ENCODE results near the gene PRKCE. TPM values are rescaled to one million over a fixed set of nuclear protein-coding genes. Genes with fewer than 3 reads are reported as not detected.

Gene PRKCE
- total and polyA plus RNA-seq, 2 experiments from 2014 or later, result 9.6 to 11.9 TPM

- no peaks in the 10 kb centered on the region for H3K79me2 ChIP-seq
- TF ChIP-seq EZH2 (IDR thresholded peaks at IDR 0.05; ENCODE audit: borderline replicate concordance) (no peak), CTCF (IDR thresholded peaks at IDR 0.05; ENCODE audit: poor library complexity) (no peak), EZH2phosphoT487 (IDR thresholded peaks at IDR 0.05; ENCODE audit: low read depth, severe bottlenecking, unreplicated experiment) (no peak)
- no peaks in the 10 kb centered on the region for H3K9me3 ChIP-seq (ENCODE audit: low read depth)
- no peak overlapping the region for H2AFZ ChIP-seq
- H3K4me2 ChIP-seq, result no peak overlapping the region
- H3K9me2 ChIP-seq (replicated peaks; ENCODE audit: insufficient read depth), result no peaks in the 10 kb centered on the region
- no peak for DNase-seq (ENCODE audit: low spot score)
- H3K4me1 ChIP-seq (ENCODE audit: insufficient read depth), result no peaks in the 10 kb centered on the region
- no peak overlapping the region for H3K4me3 ChIP-seq
- H3K27ac ChIP-seq, result no peak overlapping the region
- WGBS (ENCODE audit: low lambda C conversion rate, missing lambda C conversion rate), result 58% methylated on average over 5 of the region's 5 CpGs
- H4K20me1 ChIP-seq (ENCODE audit: insufficient read depth, poor library complexity, severe bottlenecking), result no peaks in the 10 kb centered on the region
- no peaks in the 10 kb centered on the region for H3K36me3 ChIP-seq (replicated peaks; ENCODE audit: insufficient read depth, low read depth)
- H3K27me3 ChIP-seq, result no peaks in the 10 kb centered on the region
Measured at GRCh38 chr2:45705233-45705632, 53.8 kb downstream of the PRKCE start.

- no peaks in the 10 kb centered on the region for H3K4me1 ChIP-seq (ENCODE audit: insufficient read depth)
- no peaks in the 10 kb centered on the region for H3K79me2 ChIP-seq
- no peak overlapping the region for H3K27ac ChIP-seq
Measured at GRCh38 chr2:45706033-45706432, 54.6 kb downstream of the PRKCE start.

GRCh38 chr2:45707006-45707405 is 55.5 kb downstream of the PRKCE start:
- no peak for DNase-seq (ENCODE audit: low spot score)
- Histone ChIP-seq H3K4me3 (no peak overlapping the region), H3K27me3 (no peaks in the 10 kb centered on the region), H2AFZ (no peak overlapping the region), H3K27ac (no peak overlapping the region), H3K9me3 (ENCODE audit: low read depth) (no peaks in the 10 kb centered on the region), H3K36me3 (replicated peaks; ENCODE audit: insufficient read depth, low read depth) (no peaks in the 10 kb centered on the region), H3K4me2 (no peak overlapping the region), H3K9me2 (replicated peaks; ENCODE audit: insufficient read depth) (no peaks in the 10 kb centered on the region), H4K20me1 (ENCODE audit: insufficient read depth, poor library complexity, severe bottlenecking) (no peaks in the 10 kb centered on the region), H3K4me1 (ENCODE audit: insufficient read depth) (no peaks in the 10 kb centered on the region), H3K79me2 (no peaks in the 10 kb centered on the region)
- TF ChIP-seq EZH2 (IDR thresholded peaks at IDR 0.05; ENCODE audit: borderline replicate concordance), result no peak
- no peak for TF ChIP-seq CTCF (IDR thresholded peaks at IDR 0.05; ENCODE audit: poor library complexity)
- TF ChIP-seq EZH2phosphoT487 (IDR thresholded peaks at IDR 0.05; ENCODE audit: low read depth, severe bottlenecking, unreplicated experiment), result no peak
- 85% methylated on average over 3 of the region's 3 CpGs for WGBS (ENCODE audit: low lambda C conversion rate, missing lambda C conversion rate)

More at GRCh38 chr2:45706033-45706432, 54.6 kb downstream of the PRKCE start:
- no peak for TF ChIP-seq CTCF (IDR thresholded peaks at IDR 0.05; ENCODE audit: poor library complexity)
- no peak for TF ChIP-seq EZH2 (IDR thresholded peaks at IDR 0.05; ENCODE audit: borderline replicate concordance)
- TF ChIP-seq EZH2phosphoT487 (IDR thresholded peaks at IDR 0.05; ENCODE audit: low read depth, severe bottlenecking, unreplicated experiment), result no peak
- Histone ChIP-seq H3K36me3 (replicated peaks; ENCODE audit: insufficient read depth, low read depth) (no peaks in the 10 kb centered on the region), H3K27me3 (no peaks in the 10 kb centered on the region), H3K4me3 (no peak overlapping the region), H4K20me1 (ENCODE audit: insufficient read depth, poor library complexity, severe bottlenecking) (no peaks in the 10 kb centered on the region), H3K9me3 (ENCODE audit: low read depth) (no peaks in the 10 kb centered on the region), H3K4me2 (no peak overlapping the region), H3K9me2 (replicated peaks; ENCODE audit: insufficient read depth) (no peaks in the 10 kb centered on the region), H2AFZ (no peak overlapping the region)
- DNase-seq (ENCODE audit: low spot score), result no peak

GRCh38 chr2:45707661-45708060 is 56.2 kb downstream of the PRKCE start:
- no peaks in the 10 kb centered on the region for H3K36me3 ChIP-seq (replicated peaks; ENCODE audit: insufficient read depth, low read depth)
- WGBS (ENCODE audit: low lambda C conversion rate, missing lambda C conversion rate), result 94% methylated on average over 6 of the region's 6 CpGs
- no peaks in the 10 kb centered on the region for H3K79me2 ChIP-seq
- H3K4me3 ChIP-seq, result no peak overlapping the region
- no peaks in the 10 kb centered on the region for H4K20me1 ChIP-seq (ENCODE audit: insufficient read depth, poor library complexity, severe bottlenecking)
- H3K9me2 ChIP-seq (replicated peaks; ENCODE audit: insufficient read depth), result no peaks in the 10 kb centered on the region
- no peak overlapping the region for H3K27ac ChIP-seq
- no peak for DNase-seq (ENCODE audit: low spot score)
- H3K4me2 ChIP-seq, result no peak overlapping the region
- no peaks in the 10 kb centered on the region for H3K4me1 ChIP-seq (ENCODE audit: insufficient read depth)
- no peaks in the 10 kb centered on the region for H3K27me3 ChIP-seq
- H3K9me3 ChIP-seq (ENCODE audit: low read depth), result no peaks in the 10 kb centered on the region
- H2AFZ ChIP-seq, result no peak overlapping the region
- TF ChIP-seq EZH2phosphoT487 (IDR thresholded peaks at IDR 0.05; ENCODE audit: low read depth, severe bottlenecking, unreplicated experiment), result no peak
- no peak for TF ChIP-seq EZH2 (IDR thresholded peaks at IDR 0.05; ENCODE audit: borderline replicate concordance)
- TF ChIP-seq CTCF (IDR thresholded peaks at IDR 0.05; ENCODE audit: poor library complexity), result no peak
